Measurements from ENCODE around the gene DNAH12.

The DNAH12 gene

GRCh38 chr3:57544181-57545125, at the start of gene DNAH12:
Gene DNAH12, minus strand, starts transcription at chr3:57544344. Its CDS starts 1,474 bp downstream, at chr3:57542870.
- DNase-seq = no peak

DNA sequence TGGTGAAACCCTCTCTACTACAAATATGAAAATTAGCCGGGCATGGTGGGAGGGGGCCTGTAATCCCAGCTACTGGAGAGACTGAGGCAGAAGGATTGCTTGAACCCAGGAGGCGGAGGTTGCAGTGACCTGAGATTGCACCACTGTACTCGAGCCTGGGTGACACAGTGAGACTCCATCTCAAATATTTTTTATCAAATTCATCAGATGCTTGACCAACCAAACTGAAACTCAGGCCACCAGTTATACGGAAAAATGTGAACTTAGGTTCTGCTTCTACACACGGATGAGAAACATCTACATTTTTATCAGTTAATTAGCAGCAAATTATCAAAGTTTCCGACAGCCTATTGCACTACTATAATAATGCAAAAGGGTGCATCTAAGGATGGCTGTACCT, 48.2 kb upstream of the DNAH12 start:
- no peak for DNase-seq

- no peak for DNase-seq
Observed at GRCh38 chr3:57587905-57588304, 43.8 kb upstream of the DNAH12 start.

DNA sequence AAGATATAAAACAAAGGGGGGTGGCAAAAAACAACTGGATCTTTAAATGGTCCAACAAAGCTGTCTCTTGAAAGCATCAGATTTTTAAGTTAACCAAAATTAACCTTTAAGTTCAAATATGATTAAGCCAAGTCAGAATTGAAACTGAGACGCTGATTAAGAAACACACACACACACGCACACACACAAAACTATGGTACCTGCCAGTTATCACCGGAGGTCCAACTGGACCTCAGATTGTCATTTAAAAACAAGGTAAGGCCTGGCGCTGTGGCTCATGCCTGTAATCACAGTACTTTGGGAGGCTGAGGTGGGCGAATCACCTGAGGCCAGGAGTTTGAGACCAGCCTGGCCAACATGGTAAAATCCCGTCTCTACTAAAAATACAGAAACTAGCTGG, 42.6 kb upstream of the DNAH12 start:
- DNase-seq = no peak

DNA sequence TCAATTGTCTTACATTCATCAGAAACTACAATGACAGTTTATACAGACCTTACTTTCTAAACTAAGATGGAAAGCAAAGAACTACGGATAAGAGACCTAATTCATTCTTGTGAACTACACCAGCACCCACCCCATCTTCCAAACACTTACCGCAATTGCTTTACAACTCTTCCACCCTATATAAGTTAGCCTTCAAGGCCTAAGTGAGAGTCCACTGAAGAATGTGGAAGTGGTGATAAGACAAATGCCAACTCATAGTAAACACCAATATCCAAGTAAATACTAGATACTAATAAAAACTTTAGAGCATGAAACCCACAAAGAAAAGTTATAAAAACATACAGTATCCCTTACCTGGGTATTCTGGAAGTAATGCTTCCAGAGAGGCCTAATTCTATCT, 39.4 kb upstream of the DNAH12 start:
- DNase-seq = no peak

DNA sequence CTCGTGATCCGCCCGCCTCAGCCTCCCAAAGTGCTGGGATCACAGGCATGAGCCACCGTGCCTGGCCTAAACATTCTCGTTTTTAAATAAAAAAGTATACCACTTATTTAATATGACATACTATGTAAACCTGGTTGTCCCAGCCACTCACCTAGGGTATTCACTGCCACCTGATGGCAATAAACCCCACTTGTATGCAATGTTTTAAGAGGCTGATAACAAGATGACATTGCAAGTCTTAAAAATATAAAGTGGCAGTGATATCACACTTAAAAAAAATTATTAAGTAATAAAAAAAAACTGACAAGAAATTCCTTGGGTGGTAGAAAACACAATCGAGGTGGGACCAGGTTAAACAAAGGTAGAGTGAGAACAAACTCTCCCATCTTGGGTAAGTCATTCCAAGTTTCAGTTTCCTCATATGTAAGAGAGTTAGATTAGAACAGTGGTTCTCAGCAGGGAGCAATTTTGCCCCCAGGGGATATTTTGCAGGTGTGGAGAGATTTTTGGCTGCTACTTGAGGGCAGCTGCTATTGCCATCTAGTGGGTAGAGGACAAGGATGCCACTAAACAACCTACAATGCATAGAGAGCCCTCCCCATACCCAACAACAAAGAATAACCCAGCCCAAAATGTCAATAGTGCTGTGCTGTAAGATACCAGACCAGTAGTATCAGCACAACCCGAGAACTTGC, 38.5 kb upstream of the DNAH12 start:
- no peak for DNase-seq

- DNase-seq = no peak
Observed at GRCh38 chr3:57577801-57578200, 33.7 kb upstream of the DNAH12 start.

GRCh38 chr3:57575966-57576626, 32.0 kb upstream of the DNAH12 start:
- DNase-seq = no peak

DNA sequence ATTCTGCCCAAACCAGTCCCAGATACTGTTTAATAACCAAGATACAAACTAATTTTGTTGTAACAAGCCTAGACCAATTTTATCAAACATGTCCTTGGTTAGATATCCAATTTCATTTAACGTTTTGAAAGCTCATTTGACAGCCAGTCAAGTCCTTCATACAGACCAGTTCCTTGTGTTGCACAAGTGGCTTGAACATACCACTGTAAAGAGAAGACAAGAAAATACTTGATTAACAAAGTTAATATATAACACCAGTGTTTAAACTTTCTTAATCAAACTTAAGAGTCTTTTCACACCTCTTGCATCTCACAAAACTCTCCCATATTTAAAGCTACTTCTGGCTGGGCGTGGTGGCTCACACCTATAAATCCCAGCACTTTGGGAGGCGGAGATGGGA, 28.0 kb upstream of the DNAH12 start:
- DNase-seq = no peak

GRCh38 chr3:57570878-57571277, 26.7 kb upstream of the DNAH12 start:
- DNase-seq = no peak

DNA sequence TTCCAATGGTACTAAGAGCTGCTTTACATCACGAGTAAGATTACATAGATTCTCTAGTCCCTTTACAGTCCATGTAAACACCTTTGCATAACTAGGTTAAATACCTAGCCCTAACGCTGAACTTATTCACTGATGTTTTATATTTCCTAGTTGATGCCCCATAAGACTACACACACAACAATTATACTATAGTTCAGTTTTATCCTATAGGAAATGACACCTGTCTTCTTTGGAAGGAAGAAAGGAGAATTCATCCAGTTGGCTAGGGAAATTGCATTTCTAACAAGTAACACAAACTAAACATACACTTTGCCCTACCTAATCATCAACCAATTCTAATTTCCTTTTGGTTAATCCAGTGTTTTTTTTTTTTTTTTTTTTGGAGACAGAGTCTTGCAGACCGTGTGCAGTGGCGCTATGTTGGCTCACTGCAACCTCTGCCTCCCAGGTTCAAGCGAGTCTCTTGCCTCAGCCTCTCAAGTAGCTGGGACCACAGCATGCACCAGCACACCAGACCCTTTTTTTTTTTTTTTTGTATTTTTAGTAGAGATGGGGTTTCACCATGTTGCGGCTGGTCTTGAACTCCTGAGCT, 25.8 kb upstream of the DNAH12 start:
- DNase-seq = no peak

- DNase-seq = no peak
Observed at GRCh38 chr3:57559526-57559925, 15.4 kb upstream of the DNAH12 start.

DNA sequence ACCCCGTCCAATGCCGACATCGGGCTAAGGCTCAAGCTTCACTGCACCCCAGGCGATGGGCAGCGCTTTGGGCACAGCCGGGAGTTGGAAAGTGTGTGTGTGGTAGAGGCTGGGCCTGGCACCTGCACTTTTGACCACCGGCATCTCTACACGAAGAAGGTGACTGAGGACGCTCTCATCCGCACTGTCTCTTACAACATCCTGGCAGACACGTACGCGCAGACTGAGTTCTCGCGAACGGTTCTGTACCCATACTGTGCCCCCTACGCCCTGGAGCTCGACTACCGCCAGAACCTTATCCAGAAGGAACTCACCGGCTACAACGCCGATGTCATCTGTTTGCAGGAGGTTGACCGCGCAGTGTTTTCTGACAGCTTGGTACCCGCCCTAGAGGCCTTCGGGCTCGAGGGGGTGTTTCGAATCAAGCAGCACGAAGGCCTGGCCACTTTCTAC, 13.0 kb upstream of the DNAH12 start:
- DNase-seq = peak in 2 of 4 experiments; percentile 4 to 9

DNA sequence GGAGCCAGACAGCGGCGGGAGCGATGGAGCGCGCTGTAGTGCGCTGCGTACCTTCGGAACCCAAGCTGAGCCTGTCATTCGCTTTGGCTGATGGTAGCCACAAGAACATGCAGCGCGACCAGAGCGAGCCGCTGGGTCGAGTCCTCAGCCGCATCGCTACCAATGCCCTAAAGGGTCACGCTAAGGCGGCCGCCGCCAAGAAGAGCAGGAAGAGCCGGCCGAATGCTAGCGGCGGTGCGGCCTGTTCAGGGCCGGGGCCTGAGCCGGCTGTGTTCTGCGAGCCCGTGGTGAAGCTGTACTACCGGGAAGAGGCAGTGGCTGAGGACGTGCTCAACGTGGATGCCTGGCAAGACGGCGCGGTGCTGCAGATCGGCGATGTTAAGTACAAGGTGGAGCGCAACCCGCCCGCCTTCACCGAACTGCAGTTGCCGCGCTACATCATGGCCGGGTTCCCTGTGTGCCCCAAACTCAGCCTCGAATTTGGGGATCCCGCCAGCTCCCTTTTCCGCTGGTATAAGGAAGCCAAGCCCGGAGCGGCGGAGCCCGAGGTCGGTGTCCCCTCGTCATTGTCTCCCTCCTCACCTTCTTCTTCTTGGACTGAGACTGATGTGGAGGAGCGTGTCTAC, 12.4 kb upstream of the DNAH12 start:
- peak in 3 of 4 experiments; percentile 11 to 32 (median 15) for DNase-seq

DNA sequence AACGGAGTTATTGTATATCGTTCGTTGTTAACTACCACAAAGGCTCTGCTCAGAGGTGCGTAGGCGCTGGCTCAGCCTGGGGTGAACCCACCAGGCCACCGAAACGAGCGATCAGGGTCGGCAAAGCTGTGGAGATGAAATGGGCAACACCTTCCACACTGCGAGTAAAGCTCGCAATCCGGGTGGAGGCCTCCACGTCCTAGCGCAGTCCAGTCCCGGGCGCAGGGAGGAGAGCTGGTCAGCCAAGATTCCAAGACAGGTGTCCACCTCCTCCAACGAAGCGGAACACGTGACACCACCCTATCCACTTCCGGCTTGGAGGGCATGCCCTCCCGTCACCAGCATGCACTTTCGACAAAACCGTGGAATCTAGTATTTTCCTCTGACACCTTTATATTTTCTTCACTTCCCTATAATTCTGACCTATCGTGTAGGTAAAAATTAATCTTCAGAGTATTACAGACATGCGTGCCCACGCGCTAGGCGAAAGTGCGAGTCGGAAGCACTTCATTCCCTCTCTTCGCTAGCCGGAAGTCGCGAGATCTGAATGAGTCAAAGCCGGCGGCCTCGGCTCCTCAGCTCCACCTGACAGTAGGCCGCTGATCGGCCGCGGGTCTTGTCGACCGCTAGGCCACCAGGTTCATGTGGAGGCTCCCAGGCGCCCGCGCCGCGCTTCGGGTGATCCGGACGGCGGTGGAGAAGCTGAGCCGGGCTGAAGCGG, 11.8 kb upstream of the DNAH12 start, which contains the start of gene PDE12:
Gene PDE12, plus strand, starts transcription at position 537 of the 721 bp plus-strand sequence. Its CDS starts 106 bp downstream, at position 643.
- DNase-seq = peak; percentile 63 to 75 (median 66)

- no peak for DNase-seq
Observed at GRCh38 chr3:57555306-57555705, 11.2 kb upstream of the DNAH12 start.

- no peak for DNase-seq
Observed at GRCh38 chr3:57546616-57547015, 2.5 kb upstream of the DNAH12 start.

DNA sequence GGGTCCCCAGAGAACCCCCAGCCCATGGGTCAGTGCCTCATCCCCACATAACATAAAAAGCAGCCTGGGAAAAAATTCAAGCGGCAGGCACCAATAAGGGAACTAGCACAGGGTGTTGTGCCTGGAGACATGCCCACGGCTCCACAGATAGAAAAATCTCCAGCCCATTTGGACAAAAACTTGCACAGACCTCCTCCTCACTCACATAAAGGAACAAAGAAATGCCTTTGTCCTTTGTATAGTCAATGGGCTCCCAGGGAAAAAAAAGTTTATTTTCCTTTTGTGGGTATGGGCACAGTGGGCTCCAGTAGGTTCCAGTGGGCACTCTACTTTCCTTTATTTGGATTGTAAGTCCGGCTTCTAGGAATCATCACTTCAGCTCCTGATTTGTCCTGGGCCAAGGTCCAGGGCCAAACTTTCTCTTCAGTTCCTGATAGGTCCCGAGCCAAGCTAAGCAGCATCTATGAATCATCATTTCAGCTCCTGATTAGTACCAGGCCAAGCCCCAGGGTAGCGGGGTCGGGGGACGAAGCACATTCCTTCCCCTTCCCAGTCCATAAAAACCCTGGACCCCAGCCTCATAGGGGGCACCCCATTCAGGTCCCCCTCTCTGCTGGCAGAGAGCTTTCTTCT, 1.6 kb upstream of the DNAH12 start:
- no peak for DNase-seq

- DNase-seq = no peak
Observed at GRCh38 chr3:57538465-57538864, 5.7 kb downstream of the DNAH12 start.

DNA sequence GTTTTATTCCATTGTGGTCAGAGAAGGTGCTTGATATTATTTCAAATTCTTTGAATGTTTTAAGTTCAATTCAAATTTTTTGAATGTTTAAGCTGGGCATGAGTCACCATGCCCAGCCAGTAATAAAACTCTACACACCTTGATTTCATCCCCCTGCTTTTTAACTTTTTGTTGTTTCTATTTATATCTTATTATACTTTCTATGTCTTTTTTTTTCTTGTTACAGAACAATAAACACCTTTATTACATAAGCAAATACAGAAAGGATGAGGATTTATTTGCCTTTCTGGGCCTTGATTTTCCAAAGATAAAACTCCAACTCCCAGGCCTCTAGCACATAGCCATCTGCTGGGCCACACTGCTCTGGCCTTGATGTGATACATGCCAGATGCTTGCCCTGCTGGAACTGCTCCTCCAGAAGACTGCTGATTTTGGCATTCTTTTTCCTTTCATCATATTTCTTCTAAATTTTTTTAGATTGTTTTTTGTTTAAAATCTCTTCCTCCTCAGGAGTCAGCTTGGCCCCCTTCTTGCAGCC, 14.0 kb downstream of the DNAH12 start:
- DNase-seq = no peak

All from activated CD4-positive, CD25-positive, alpha-beta regulatory T cell (primary cell).